Upper lobe of right lung (tissue), 1 donor: ENCODE measurements around the gene KCNK5. TPM values are rescaled to one million over a fixed set of nuclear protein-coding genes. Genes with fewer than 3 reads are reported as not detected.

Experiments used
- ATAC-seq: fragments of 200-7000 bp; cut with Tn5 transposase; one replicate; pipeline ENCODE4 v1.9.1; 2020; ENCODE audit warnings: mild to moderate bottlenecking, moderate library complexity
- DNase-seq: peaks from one replicate; pipeline ENCODE4 v3.0.0-alpha.2; 2020
- H3K27ac ChIP-seq: fragments of 200-600 bp; one replicate; pipeline ENCODE4 v1.8.0; 2022
- H3K27me3 ChIP-seq: fragments of 200-600 bp; one replicate; pipeline ENCODE4 v1.8.0; 2022; ENCODE audit warnings: mild to moderate bottlenecking
- H3K36me3 ChIP-seq: fragments of 200-600 bp; one replicate; pipeline ENCODE4 v1.8.0; 2022
- H3K4me1 ChIP-seq: fragments of 200-600 bp; one replicate; pipeline ENCODE4 v1.8.0; 2022
- H3K4me3 ChIP-seq: fragments of 200-600 bp; one replicate; pipeline ENCODE4 v1.8.0; 2022; ENCODE audit warnings: mild to moderate bottlenecking
- H3K9me3 ChIP-seq: fragments of 200-600 bp; one replicate; pipeline ENCODE4 v1.8.0; 2022
- intact Hi-C: fragments of 100-400 bp; cut with DNase I; formaldehyde crosslinking; loops from one replicate; pipeline ENCODE4 v1.11.0; 2022
- total RNA-seq: library from RNA; stranded (reverse); fragmentation: NEBNext Ultra II Directional; extraction: Animal tissue kit (Norgen Biotek cat#: 25700); gene quantifications from one replicate; pipeline ENCODE4 v1.2.1, GENCODE V29; 2021
- TF ChIP-seq, protein P1 (sequence below): fragments of 200-600 bp; IDR thresholded peaks from one replicate; pipeline ENCODE4 v1.8.0; 2022; ENCODE audit warnings: antibody characterized with exemption
- donor health status: DM: no; HTN: yes; CAD: no; lungs with severe emphysema.

The KCNK5 gene
- total RNA-seq, 1 donor from 2014 or later, result 10.0 TPM

DNA sequence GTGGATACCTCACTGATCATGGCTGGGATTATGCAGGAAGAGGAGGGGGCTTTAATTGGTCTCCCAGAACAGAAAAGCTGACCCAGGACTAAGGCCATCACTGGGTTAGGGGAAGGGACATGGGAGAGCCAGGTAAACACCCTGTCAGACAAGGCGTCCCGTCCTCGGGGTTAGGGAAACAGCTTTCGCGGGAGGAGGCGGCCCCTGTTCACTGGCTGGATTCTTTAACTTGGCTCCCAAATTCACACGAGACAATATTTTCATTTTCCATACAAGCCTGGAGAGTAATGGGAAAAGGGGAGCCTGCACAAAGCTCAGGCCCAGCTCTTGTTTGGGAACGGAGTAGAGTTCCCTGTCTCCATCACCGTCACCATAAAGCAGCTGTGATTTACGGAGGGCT, 29.3 kb downstream of the KCNK5 start:
- TF ChIP-seq, protein P1, sequence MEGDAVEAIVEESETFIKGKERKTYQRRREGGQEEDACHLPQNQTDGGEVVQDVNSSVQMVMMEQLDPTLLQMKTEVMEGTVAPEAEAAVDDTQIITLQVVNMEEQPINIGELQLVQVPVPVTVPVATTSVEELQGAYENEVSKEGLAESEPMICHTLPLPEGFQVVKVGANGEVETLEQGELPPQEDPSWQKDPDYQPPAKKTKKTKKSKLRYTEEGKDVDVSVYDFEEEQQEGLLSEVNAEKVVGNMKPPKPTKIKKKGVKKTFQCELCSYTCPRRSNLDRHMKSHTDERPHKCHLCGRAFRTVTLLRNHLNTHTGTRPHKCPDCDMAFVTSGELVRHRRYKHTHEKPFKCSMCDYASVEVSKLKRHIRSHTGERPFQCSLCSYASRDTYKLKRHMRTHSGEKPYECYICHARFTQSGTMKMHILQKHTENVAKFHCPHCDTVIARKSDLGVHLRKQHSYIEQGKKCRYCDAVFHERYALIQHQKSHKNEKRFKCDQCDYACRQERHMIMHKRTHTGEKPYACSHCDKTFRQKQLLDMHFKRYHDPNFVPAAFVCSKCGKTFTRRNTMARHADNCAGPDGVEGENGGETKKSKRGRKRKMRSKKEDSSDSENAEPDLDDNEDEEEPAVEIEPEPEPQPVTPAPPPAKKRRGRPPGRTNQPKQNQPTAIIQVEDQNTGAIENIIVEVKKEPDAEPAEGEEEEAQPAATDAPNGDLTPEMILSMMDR, result no peak
- intact Hi-C loops, result no loop called here
- Histone ChIP-seq H3K36me3 (peaks cover 7% of the 10 kb centered on the region), H3K27me3 (no peaks in the 10 kb centered on the region), H3K27ac (no peak overlapping the region), H3K9me3 (no peaks in the 10 kb centered on the region), H3K4me1 (peaks cover 25% of the 10 kb centered on the region), H3K4me3 (no peak overlapping the region)
- DNase-seq, result no peak
- no peak for ATAC-seq

GRCh38 chr6:39199231-39199940, 29.9 kb downstream of the KCNK5 start:
- H3K36me3 ChIP-seq, result peaks cover 12% of the 10 kb centered on the region
- H3K4me1 ChIP-seq, result peaks cover 19% of the 10 kb centered on the region
- H3K27ac ChIP-seq, result no peak overlapping the region
- DNase-seq (no peak), ATAC-seq (no peak)
- TF ChIP-seq, protein P1, result no peak
- H3K9me3 ChIP-seq, result no peaks in the 10 kb centered on the region
- intact Hi-C loops, result no loop called here
- no peaks in the 10 kb centered on the region for H3K27me3 ChIP-seq
- no peak overlapping the region for H3K4me3 ChIP-seq

GRCh38 chr6:39198528-39198927, 30.7 kb downstream of the KCNK5 start:
- Histone ChIP-seq H3K36me3 (peaks cover 12% of the 10 kb centered on the region), H3K9me3 (no peaks in the 10 kb centered on the region), H3K27me3 (no peaks in the 10 kb centered on the region), H3K4me3 (no peak overlapping the region), H3K27ac (no peak overlapping the region), H3K4me1 (peaks cover 10% of the 10 kb centered on the region)
- no peak for ATAC-seq
- DNase-seq, result no peak
- intact Hi-C loops, result no loop called here
- TF ChIP-seq, protein P1, result no peak

DNA sequence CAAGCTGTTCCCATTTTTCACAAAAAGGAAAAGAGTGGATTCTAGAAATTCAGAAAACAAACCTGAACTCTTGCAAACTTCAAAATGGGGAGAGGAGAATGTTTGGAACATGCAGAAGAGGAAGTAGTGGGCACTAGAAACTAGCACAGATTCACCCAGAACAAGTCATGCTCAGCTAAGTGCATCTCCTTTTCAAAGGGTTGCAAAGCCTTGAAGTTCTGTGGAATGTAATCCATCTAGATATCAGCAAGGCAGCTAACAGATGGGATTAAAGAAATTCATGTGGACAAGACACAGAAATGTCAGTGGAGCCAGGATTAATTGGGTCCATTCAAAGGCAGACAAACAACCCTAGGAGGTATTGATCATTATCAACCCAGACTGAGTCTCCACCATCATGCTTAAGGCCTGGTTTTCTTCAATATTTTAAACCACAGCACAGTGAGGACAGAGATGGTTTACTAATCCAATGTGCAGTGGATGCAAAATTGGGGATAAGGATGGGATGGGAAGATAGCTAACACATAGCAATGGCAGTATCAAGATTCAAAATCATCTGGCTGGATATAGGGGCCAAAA, 31.3 kb downstream of the KCNK5 start:
- Histone ChIP-seq H3K36me3 (peaks cover 12% of the 10 kb centered on the region), H3K27me3 (no peaks in the 10 kb centered on the region), H3K27ac (no peak overlapping the region), H3K9me3 (no peaks in the 10 kb centered on the region), H3K4me1 (peaks cover 7% of the 10 kb centered on the region), H3K4me3 (no peak overlapping the region)
- intact Hi-C loops, result no loop called here
- no peak for ATAC-seq
- TF ChIP-seq, protein P1, result no peak
- DNase-seq, result no peak

DNA sequence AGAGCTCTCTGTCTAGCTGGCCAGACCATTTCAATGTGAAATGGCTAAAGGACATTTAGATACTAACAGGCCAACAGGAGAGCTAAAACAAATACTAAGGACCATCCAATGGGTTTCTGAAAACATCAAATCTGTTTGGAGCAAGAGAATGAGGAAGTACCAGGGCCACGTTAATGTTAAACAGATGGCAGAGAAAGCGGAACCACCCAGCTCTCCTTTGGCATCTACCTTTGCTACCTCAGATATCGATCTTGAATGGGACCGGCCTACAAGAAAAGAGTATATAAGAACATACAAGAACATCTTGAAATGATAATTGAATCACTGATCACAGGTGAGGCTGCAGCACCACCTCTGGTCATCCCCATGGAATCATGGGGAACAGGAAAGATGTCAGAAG, 31.8 kb downstream of the KCNK5 start:
- DNase-seq (no peak), ATAC-seq (no peak)
- Histone ChIP-seq H3K4me1 (peaks cover 5% of the 10 kb centered on the region), H3K27ac (no peak overlapping the region), H3K4me3 (no peak overlapping the region), H3K9me3 (no peaks in the 10 kb centered on the region), H3K27me3 (no peaks in the 10 kb centered on the region), H3K36me3 (peaks cover 12% of the 10 kb centered on the region)
- TF ChIP-seq, protein P1, result no peak
- intact Hi-C loops, result no loop called here
